SK-N-MC (cell line): ENCODE measurements around the gene GMDS.

ENCODE experiments used
- EZH2 ChIP-seq: fragments of 200-600 bp; sonication (generic); IDR thresholded peaks from one replicate; pipeline ENCODE4 v1.6.1; 2017; ENCODE audit warnings: antibody characterized with exemption
- FOXP2 ChIP-seq: optimal IDR thresholded peaks from 2 replicates; pipeline ENCODE3; 2011; ENCODE audit warnings: mild to moderate bottlenecking, moderate library complexity; ENCODE audit not compliant: insufficient read depth; ENCODE audit errors: extremely low read length, control extremely low read depth
- POLR2AphosphoS5 ChIP-seq: IDR thresholded peaks from 2 replicates; pipeline ENCODE4 v1.6.1; 2012; ENCODE audit warnings: mild to moderate bottlenecking, low read depth, low read length, borderline replicate concordance

DNA sequence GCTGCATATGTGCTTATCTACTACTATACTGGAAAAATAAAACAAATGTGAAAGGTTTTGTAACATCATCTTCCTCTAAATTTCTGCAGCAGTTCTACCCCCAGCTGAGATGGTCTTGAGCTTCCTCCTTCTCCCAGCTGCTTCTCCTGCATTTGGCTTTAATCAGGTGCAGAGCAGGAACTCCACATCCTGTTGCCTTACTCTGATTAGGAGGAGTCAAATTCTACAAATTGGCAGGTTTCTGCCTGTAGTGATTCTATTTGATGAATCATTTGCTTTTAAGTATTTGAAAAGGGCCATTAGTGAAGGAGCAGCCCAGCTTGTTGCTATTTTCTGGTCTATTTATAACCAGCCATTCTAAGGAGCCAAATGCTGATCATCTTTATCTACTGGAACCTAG lies 224.5 kb downstream of the GMDS start:
- TF ChIP-seq POLR2AphosphoS5 (no peak), EZH2 (no peak), FOXP2 (no peak)
